HCT116 (cell line): ENCODE data around the gene PNPLA6. TPM values are rescaled to one million over a fixed set of nuclear protein-coding genes. Genes with fewer than 3 reads are reported as not detected.

Experiments
- ATAC-seq: fragments of 200-7000 bp; cut with Tn5 transposase; 2 replicates; pipeline ENCODE4 v1.9.1; 2020; ENCODE audit warnings: mild to moderate bottlenecking, moderate library complexity
- BruUV-seq: library from RNA; stranded (reverse); fragments of 400-500 nt; replicated peaks from 2 replicates; lab custom pipeline; 2021; lab: Mats Ljungman, UMichigan
- CTCF ChIA-PET: fragments of 300-600 bp; sonication (Branson Sonifier 250); formaldehyde crosslinking; loops from one replicate; lab custom pipeline; 2021; ENCODE audit warnings: antibody characterized with exemption; lab: Charles Lee
- POLR2A ChIA-PET: fragments of 300-600, 350-600 bp; sonication (Branson Sonifier 250); formaldehyde crosslinking; loops from one replicate; lab custom pipeline; 2021; ENCODE audit warnings: antibody characterized with exemption; lab: Charles Lee
- RAD21 ChIA-PET, 2 experiments: fragments of 300-600 bp; sonication (Branson Sonifier 250); formaldehyde crosslinking; loops; one replicate each; lab custom pipeline; 2023; ENCODE audit warnings: low total read pairs in 2 of 2; ENCODE audit not compliant: uncharacterized antibody in 2 of 2, unreplicated experiment in 2 of 2, low non-redundant PET in 1 of 2; lab: Charles Lee
- DNase-seq: peaks from one replicate; pipeline ENCODE4 v3.0.0-alpha.2; 2010; ENCODE audit warnings: low read depth, low spot score
- H2AFZ ChIP-seq: fragments of 200-600 bp; shearing (Covaris generic), sonication (generic); 2 replicates; pipeline ENCODE4 v1.6.1; 2017; ENCODE audit warnings: low read depth, mixed run types, mixed read lengths, antibody characterized with exemption, low read length; ENCODE audit not compliant: poor library complexity, severe bottlenecking
- H3K27ac ChIP-seq: 2 replicates; pipeline ENCODE4 v1.5.1; 2012; ENCODE audit warnings: low read depth, low read length
- H3K27me3 ChIP-seq: fragments of 200-600 bp; sonication (generic); 2 replicates; pipeline ENCODE4 v1.6.1; 2016; ENCODE audit warnings: mixed run types, low read length, mixed read lengths; ENCODE audit not compliant: insufficient read depth
- H3K36me3 ChIP-seq, 2 experiments: fragments of 200-500 bp in 1 of 2; fragments of 200-600 bp in 1 of 2; sonication (Bioruptor generic) in 1 of 2; sonication (generic) in 1 of 2; 2 replicates each; pipeline versions ENCODE4 v1.5.1 to v1.6.1; 2014 to 2016; ENCODE audit warnings: low read length in 2 of 2, inconsistent platforms in 1 of 2, mixed read lengths in 1 of 2, mixed run types in 1 of 2; ENCODE audit not compliant: insufficient read depth in 2 of 2, control insufficient read depth in 1 of 2
- H3K4me1 ChIP-seq, 2 experiments: fragments of 200-600 bp in 1 of 2; sonication (generic) in 1 of 2; 2 replicates each; pipeline versions ENCODE4 v1.5.1 to v1.6.1; 2012 to 2017; ENCODE audit warnings: low read length in 2 of 2, inconsistent platforms in 1 of 2, mild to moderate bottlenecking in 1 of 2, mixed read lengths in 1 of 2, mixed run types in 1 of 2, moderate library complexity in 1 of 2; ENCODE audit not compliant: insufficient read depth in 2 of 2, control insufficient read depth in 1 of 2
- H3K4me2 ChIP-seq: fragments of 200-600 bp; sonication (generic); 2 replicates; pipeline ENCODE4 v1.6.1; 2017; ENCODE audit warnings: mixed run types, low read length, mixed read lengths
- H3K4me3 ChIP-seq, 2 experiments: fragments of 200-600 bp in 1 of 2; sonication (generic) in 1 of 2; replicated peaks in 1 of 2; 2 replicates each; pipeline ENCODE4 v1.5.1; 2011 to 2016; ENCODE audit warnings: low read length in 2 of 2, control low read depth in 1 of 2, low read depth in 1 of 2, mild to moderate bottlenecking in 1 of 2, mixed read lengths in 1 of 2, mixed run types in 1 of 2
- H3K79me2 ChIP-seq: fragments of 200-600 bp; sonication (generic); 2 replicates; pipeline ENCODE4 v1.6.1; 2017; ENCODE audit warnings: mild to moderate bottlenecking, mixed run types, low read length, moderate library complexity, mixed read lengths; ENCODE audit not compliant: insufficient read depth
- H3K9ac ChIP-seq: fragments of 200-600 bp; sonication (generic); 2 replicates; pipeline ENCODE4 v1.6.1; 2016; ENCODE audit warnings: low read length, mixed read lengths
- H3K9me2 ChIP-seq: fragments of 200-600 bp; sonication (generic), shearing (Covaris generic); 2 replicates; pipeline ENCODE4 v1.6.1; 2017; ENCODE audit warnings: mixed run types, mild to moderate bottlenecking, moderate library complexity; ENCODE audit not compliant: insufficient read depth
- H3K9me3 ChIP-seq, 2 experiments: fragments of 200-500 bp in 1 of 2; fragments of 200-600 bp in 1 of 2; sonication (Bioruptor generic) in 1 of 2; sonication (generic) in 1 of 2; 2 replicates each; pipeline ENCODE4 v1.6.1; 2014 to 2017; ENCODE audit warnings: low read length in 2 of 2, mixed read lengths in 2 of 2, inconsistent platforms in 1 of 2, low read depth in 1 of 2, mild to moderate bottlenecking in 1 of 2, mixed run types in 1 of 2, moderate library complexity in 1 of 2; ENCODE audit not compliant: control insufficient read depth in 1 of 2, insufficient read depth in 1 of 2
- H4K20me1 ChIP-seq: fragments of 200-600 bp; sonication (generic), shearing (Covaris generic); 2 replicates; pipeline ENCODE4 v1.6.1; 2017; ENCODE audit warnings: mixed run types, mild to moderate bottlenecking, moderate library complexity; ENCODE audit not compliant: insufficient read depth
- CEBPB ChIP-seq: IDR thresholded peaks from 2 replicates; pipeline ENCODE4 v1.6.1; 2012; ENCODE audit warnings: low read depth
- EGR1 ChIP-seq: IDR thresholded peaks from 2 replicates; pipeline ENCODE4 v1.6.1; 2012; ENCODE audit warnings: low read depth
- ELF1 ChIP-seq: IDR thresholded peaks from 2 replicates; pipeline ENCODE4 v1.6.1; 2012; ENCODE audit warnings: low read depth, borderline replicate concordance
- EZH2phosphoT487 ChIP-seq: fragments of 200-600 bp; IDR thresholded peaks from 2 replicates; pipeline ENCODE4 v1.6.1; 2018; ENCODE audit warnings: antibody characterized with exemption, borderline replicate concordance
- FOSL1 ChIP-seq: IDR thresholded peaks from 2 replicates; pipeline ENCODE4 v1.6.1; 2012; ENCODE audit warnings: low read depth
- JUND ChIP-seq: IDR thresholded peaks from 2 replicates; pipeline ENCODE4 v1.6.1; 2012
- POLR2A ChIP-seq: IDR thresholded peaks from 2 replicates; pipeline ENCODE4 v1.7.0; 2011; ENCODE audit warnings: borderline replicate concordance; ENCODE audit not compliant: insufficient read depth, insufficient read length; ENCODE audit errors: extremely low read depth
- POLR2AphosphoS5 ChIP-seq: IDR thresholded peaks from 2 replicates; pipeline ENCODE4 v1.6.1; 2011; ENCODE audit warnings: mild to moderate bottlenecking, low read depth, low read length, moderate library complexity
- RAD21 ChIP-seq: IDR thresholded peaks from 2 replicates; pipeline ENCODE4 v1.6.1; 2012; ENCODE audit warnings: low read depth, mild to moderate bottlenecking
- SIN3A ChIP-seq: IDR thresholded peaks from 2 replicates; pipeline ENCODE4 v1.6.1; 2012; ENCODE audit warnings: low read depth
- SP1 ChIP-seq: IDR thresholded peaks from 2 replicates; pipeline ENCODE4 v1.6.1; 2012; ENCODE audit warnings: low read depth
- SRF ChIP-seq: IDR thresholded peaks from 2 replicates; pipeline ENCODE4 v1.6.1; 2012; ENCODE audit warnings: low read depth
- intact Hi-C: fragments of 100-400 bp; cut with micrococcal nuclease; formaldehyde crosslinking; loops from 2 replicates; pipeline ENCODE4 v1.10.0; 2022
- total RNA-seq: library from RNA; stranded (reverse); gene quantifications from one replicate; pipeline ENCODE4 v1.2.1, GENCODE V29; 2021; ENCODE audit not compliant: unreplicated experiment
- TF ChIP-seq, protein P1 (sequence below): IDR thresholded peaks from 2 replicates; pipeline ENCODE4 v1.6.1; 2012; ENCODE audit warnings: low read depth
- TF ChIP-seq, protein P2 (sequence below): IDR thresholded peaks from 2 replicates; pipeline ENCODE4 v1.6.1; 2012
- TF ChIP-seq, protein P3 (sequence below): IDR thresholded peaks from 2 replicates; pipeline ENCODE4 v1.6.1; 2011; ENCODE audit warnings: mild to moderate bottlenecking, low read length, moderate library complexity; ENCODE audit not compliant: insufficient replicate concordance; ENCODE audit errors: extremely low read depth

The PNPLA6 gene
- total RNA-seq, 1 experiment from 2014 or later, result 159 TPM

DNA sequence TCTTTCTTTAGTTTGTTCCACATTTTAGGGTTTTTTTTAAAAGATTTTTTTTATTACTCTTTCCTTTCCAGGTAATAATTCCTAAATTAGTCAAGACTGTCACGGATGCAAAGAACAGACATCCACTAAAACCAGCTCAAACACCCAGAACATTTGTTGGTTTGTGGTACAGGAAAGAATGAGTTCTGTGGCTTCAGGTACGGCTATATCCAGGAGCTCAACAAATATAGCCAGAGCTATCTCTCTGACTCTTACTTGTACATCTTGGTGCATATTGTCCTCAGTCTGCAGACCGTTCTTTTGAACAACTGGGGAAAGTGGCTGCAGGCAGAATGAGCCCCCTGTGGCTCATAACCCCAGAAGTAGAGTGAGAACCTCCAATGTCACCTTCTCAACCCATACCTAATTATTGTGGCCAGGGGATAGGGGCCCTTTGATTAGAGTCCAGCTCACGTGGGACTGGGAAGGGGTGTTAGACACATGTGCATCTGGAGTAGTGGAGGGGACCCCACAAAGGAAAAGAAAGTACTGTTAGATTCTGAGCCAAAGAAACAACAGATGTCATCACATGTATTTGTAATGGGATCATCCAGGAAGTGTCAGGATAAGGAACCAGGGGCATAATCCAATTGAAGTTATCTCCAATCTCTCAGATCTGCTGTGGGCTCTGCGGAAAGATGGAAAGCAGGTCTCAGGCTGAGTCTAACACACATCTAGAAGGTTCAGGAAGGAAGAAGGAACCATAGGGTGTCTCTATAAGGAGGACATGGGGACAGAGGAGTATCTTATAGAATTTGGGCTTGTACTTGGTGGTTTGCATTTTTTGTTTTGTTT lies 21.5 kb upstream of the PNPLA6 start:
- Histone ChIP-seq H3K36me3 (no peaks in the 10 kb centered on the region), H4K20me1 (no peaks in the 10 kb centered on the region), H3K79me2 (no peaks in the 10 kb centered on the region), H3K4me1 (peaks cover 6 to 20% of the 10 kb centered on the region in 2 experiments), H3K9me3 (no peaks in the 10 kb centered on the region), H2AFZ (no peak overlapping the region), H3K9me2 (no peaks in the 10 kb centered on the region), H3K9ac (no peak overlapping the region), H3K27ac (no peak overlapping the region), H3K4me3 (no peak overlapping the region), H3K27me3 (no peaks in the 10 kb centered on the region), H3K4me2 (no peak overlapping the region)
- DNase-seq (no peak), ATAC-seq (no peak)
- POLR2A ChIA-PET, result interaction anchor here (2.3 kb wide), 1 partner anchor 8 kb away, joined by 9 read pairs; no protein-coding TSS in a partner anchor
- intact Hi-C loops, result no loop called here
- BruUV-seq, result no TSS peak
- CTCF ChIA-PET, result interaction anchor here (1.3 kb wide), 1 partner anchor 54 kb away, joined by 3 read pairs; no protein-coding TSS in a partner anchor
- RAD21 ChIA-PET, result no interaction called here
- TF ChIP-seq SRF (no peak), ELF1 (no peak), SIN3A (no peak), EGR1 (no peak), JUND (no peak), SP1 (no peak), POLR2A (no peak), EZH2phosphoT487 (no peak), RAD21 (no peak), POLR2AphosphoS5 (no peak), FOSL1 (no peak), CEBPB (no peak)
- TF ChIP-seq, protein P1, sequence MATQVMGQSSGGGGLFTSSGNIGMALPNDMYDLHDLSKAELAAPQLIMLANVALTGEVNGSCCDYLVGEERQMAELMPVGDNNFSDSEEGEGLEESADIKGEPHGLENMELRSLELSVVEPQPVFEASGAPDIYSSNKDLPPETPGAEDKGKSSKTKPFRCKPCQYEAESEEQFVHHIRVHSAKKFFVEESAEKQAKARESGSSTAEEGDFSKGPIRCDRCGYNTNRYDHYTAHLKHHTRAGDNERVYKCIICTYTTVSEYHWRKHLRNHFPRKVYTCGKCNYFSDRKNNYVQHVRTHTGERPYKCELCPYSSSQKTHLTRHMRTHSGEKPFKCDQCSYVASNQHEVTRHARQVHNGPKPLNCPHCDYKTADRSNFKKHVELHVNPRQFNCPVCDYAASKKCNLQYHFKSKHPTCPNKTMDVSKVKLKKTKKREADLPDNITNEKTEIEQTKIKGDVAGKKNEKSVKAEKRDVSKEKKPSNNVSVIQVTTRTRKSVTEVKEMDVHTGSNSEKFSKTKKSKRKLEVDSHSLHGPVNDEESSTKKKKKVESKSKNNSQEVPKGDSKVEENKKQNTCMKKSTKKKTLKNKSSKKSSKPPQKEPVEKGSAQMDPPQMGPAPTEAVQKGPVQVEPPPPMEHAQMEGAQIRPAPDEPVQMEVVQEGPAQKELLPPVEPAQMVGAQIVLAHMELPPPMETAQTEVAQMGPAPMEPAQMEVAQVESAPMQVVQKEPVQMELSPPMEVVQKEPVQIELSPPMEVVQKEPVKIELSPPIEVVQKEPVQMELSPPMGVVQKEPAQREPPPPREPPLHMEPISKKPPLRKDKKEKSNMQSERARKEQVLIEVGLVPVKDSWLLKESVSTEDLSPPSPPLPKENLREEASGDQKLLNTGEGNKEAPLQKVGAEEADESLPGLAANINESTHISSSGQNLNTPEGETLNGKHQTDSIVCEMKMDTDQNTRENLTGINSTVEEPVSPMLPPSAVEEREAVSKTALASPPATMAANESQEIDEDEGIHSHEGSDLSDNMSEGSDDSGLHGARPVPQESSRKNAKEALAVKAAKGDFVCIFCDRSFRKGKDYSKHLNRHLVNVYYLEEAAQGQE, result no peak
- TF ChIP-seq, protein P2, sequence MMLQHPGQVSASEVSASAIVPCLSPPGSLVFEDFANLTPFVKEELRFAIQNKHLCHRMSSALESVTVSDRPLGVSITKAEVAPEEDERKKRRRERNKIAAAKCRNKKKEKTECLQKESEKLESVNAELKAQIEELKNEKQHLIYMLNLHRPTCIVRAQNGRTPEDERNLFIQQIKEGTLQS, result no peak
- TF ChIP-seq, protein P3, sequence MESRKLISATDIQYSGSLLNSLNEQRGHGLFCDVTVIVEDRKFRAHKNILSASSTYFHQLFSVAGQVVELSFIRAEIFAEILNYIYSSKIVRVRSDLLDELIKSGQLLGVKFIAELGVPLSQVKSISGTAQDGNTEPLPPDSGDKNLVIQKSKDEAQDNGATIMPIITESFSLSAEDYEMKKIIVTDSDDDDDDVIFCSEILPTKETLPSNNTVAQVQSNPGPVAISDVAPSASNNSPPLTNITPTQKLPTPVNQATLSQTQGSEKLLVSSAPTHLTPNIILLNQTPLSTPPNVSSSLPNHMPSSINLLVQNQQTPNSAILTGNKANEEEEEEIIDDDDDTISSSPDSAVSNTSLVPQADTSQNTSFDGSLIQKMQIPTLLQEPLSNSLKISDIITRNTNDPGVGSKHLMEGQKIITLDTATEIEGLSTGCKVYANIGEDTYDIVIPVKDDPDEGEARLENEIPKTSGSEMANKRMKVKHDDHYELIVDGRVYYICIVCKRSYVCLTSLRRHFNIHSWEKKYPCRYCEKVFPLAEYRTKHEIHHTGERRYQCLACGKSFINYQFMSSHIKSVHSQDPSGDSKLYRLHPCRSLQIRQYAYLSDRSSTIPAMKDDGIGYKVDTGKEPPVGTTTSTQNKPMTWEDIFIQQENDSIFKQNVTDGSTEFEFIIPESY, result no peak
